GM23338 (cell line): ENCODE results near the gene CTAGE9. TPM values are rescaled to one million over a fixed set of nuclear protein-coding genes. Genes with fewer than 3 reads are reported as not detected.

Experiments
- ATAC-seq: fragments of 200-7000 bp; cut with Tn5 transposase; 3 replicates; pipeline ENCODE4 v1.9.1; 2020
- DNase-seq: peaks from one replicate; pipeline ENCODE4 v3.0.0-alpha.2; 2015; ENCODE audit warnings: low spot score
- H2AFZ ChIP-seq: fragments of 200-600 bp; sonication (generic); 2 replicates; pipeline ENCODE4 v1.8.0; 2016; ENCODE audit warnings: antibody characterized with exemption, mild to moderate bottlenecking, moderate library complexity
- H3F3A ChIP-seq: fragments of 200-600 bp; sonication (generic); replicated peaks from 2 replicates; pipeline ENCODE4 v1.8.0; 2017; ENCODE audit warnings: antibody characterized with exemption, mixed run types, low read depth
- H3K27ac ChIP-seq: fragments of 200-600 bp; sonication (generic); 2 replicates; pipeline ENCODE4 v1.6.1; 2016; ENCODE audit warnings: low read depth
- H3K27me3 ChIP-seq: fragments of 200-600 bp; sonication (generic); 2 replicates; pipeline ENCODE4 v1.8.0; 2016; ENCODE audit warnings: mild to moderate bottlenecking, mixed run types, moderate library complexity; ENCODE audit not compliant: insufficient read depth
- H3K36me3 ChIP-seq: fragments of 200-600 bp; sonication (generic); 2 replicates; pipeline ENCODE4 v1.8.0; 2016; ENCODE audit warnings: mild to moderate bottlenecking; ENCODE audit not compliant: insufficient read depth
- H3K4me1 ChIP-seq: fragments of 200-600 bp; sonication (generic); 2 replicates; pipeline ENCODE4 v1.8.0; 2016; ENCODE audit warnings: mild to moderate bottlenecking, moderate library complexity; ENCODE audit not compliant: insufficient read depth
- H3K4me2 ChIP-seq: fragments of 200-600 bp; sonication (generic); 2 replicates; pipeline ENCODE4 v1.7.1; 2017; ENCODE audit warnings: mixed run types
- H3K4me3 ChIP-seq: fragments of 200-600 bp; sonication (generic); 2 replicates; pipeline ENCODE4 v1.6.1; 2016; ENCODE audit warnings: mixed run types
- H3K79me2 ChIP-seq: fragments of 200-600 bp; sonication (generic); replicated peaks from 2 replicates; pipeline ENCODE4 v1.8.0; 2017; ENCODE audit warnings: mild to moderate bottlenecking; ENCODE audit not compliant: insufficient read depth
- H3K9me2 ChIP-seq: fragments of 200-600 bp; sonication (generic); 2 replicates; pipeline ENCODE4 v1.8.0; 2017; ENCODE audit not compliant: insufficient read depth
- H4K20me1 ChIP-seq: fragments of 200-600 bp; sonication (generic); replicated peaks from 2 replicates; pipeline ENCODE4 v1.8.0; 2017; ENCODE audit warnings: mild to moderate bottlenecking; ENCODE audit not compliant: insufficient read depth
- H3K27ac Mint-ChIP-seq: 2 replicates; pipeline ENCODE4 v1.8.0; 2020; ENCODE audit warnings: inconsistent platforms, mild to moderate bottlenecking, moderate library complexity, mixed read lengths
- H3K27me3 Mint-ChIP-seq: 3 replicates; pipeline ENCODE4 v1.8.0; 2022; ENCODE audit warnings: low read depth, mild to moderate bottlenecking, moderate library complexity, mixed read lengths, inconsistent platforms; ENCODE audit not compliant: insufficient read depth, poor library complexity
- H3K36me3 Mint-ChIP-seq: 3 replicates; pipeline ENCODE4 v1.8.0; 2021; ENCODE audit warnings: low read depth, mild to moderate bottlenecking, inconsistent platforms, moderate library complexity, mixed read lengths
- H3K4me1 Mint-ChIP-seq: 3 replicates; pipeline ENCODE4 v1.8.0; 2020; ENCODE audit warnings: mild to moderate bottlenecking, inconsistent platforms, mixed read lengths
- H3K4me3 Mint-ChIP-seq: 3 replicates; pipeline ENCODE4 v1.8.0; 2021; ENCODE audit warnings: moderate library complexity, mild to moderate bottlenecking, inconsistent platforms, mixed read lengths
- H3K9me3 Mint-ChIP-seq: 3 replicates; pipeline ENCODE4 v1.8.0; 2020; ENCODE audit warnings: moderate library complexity, mild to moderate bottlenecking, inconsistent platforms, mixed read lengths
- EZH2 ChIP-seq: fragments of 200-600 bp; sonication (generic); IDR thresholded peaks from one replicate; pipeline ENCODE4 v1.8.0; 2017; ENCODE audit warnings: antibody characterized with exemption, mild to moderate bottlenecking, low read depth; ENCODE audit not compliant: unreplicated experiment
- JUNB ChIP-seq: IDR thresholded peaks from one replicate; pipeline ENCODE4 v1.6.1; 2016; ENCODE audit warnings: antibody characterized with exemption; ENCODE audit not compliant: unreplicated experiment
- NANOG ChIP-seq: IDR thresholded peaks from 2 replicates; pipeline ENCODE4 v1.6.1; 2016; ENCODE audit warnings: antibody characterized with exemption, borderline replicate concordance
- POLR2AphosphoS5 ChIP-seq: IDR thresholded peaks from 2 replicates; pipeline ENCODE4 v1.6.1; 2016; ENCODE audit warnings: antibody characterized with exemption, low read depth
- STAT1 ChIP-seq: IDR thresholded peaks from one replicate; pipeline ENCODE4 v1.6.1; 2016; ENCODE audit warnings: antibody characterized with exemption; ENCODE audit not compliant: unreplicated experiment
- ZNF331 ChIP-seq: fragments of 250-450 bp; sonication (Bioruptor Pico); IDR thresholded peaks from 2 replicates; pipeline ENCODE4 v1.5.0; 2020; ENCODE audit warnings: low read depth, mild to moderate bottlenecking, moderate library complexity
- polyA plus RNA-seq: library from polyadenylated mRNA; unstranded; fragments of >200 nt; fragmentation: Nextera tagmentation; extraction: Ambion mirVana; gene quantifications from 2 replicates; pipeline ENCODE4 v1.2.1, GENCODE V29; 2016
- total RNA-seq: library from RNA; depleted of rRNA; stranded (reverse); fragments of >200 nt; shearing (Covaris generic); gene quantifications from 2 replicates; pipeline ENCODE4 v1.2.3, GENCODE V29; 2014
- TF ChIP-seq, protein P1 (sequence below): IDR thresholded peaks from 2 replicates; pipeline ENCODE4 v1.6.1; 2016; ENCODE audit warnings: antibody characterized with exemption
- TF ChIP-seq, protein P2 (sequence below): IDR thresholded peaks from one replicate; pipeline ENCODE4 v1.6.1; 2018; ENCODE audit warnings: antibody characterized with exemption; ENCODE audit not compliant: unreplicated experiment
- TF ChIP-seq, protein P3 (sequence below): fragments of 250-450 bp; sonication (Bioruptor Pico); IDR thresholded peaks from 2 replicates; pipeline ENCODE4 v1.5.0; 2020; ENCODE audit warnings: mild to moderate bottlenecking, moderate library complexity

CTAGE9 gene
- total and polyA plus RNA-seq, 2 experiments from 2014 or later = 0.10 to 0.13 TPM

DNA sequence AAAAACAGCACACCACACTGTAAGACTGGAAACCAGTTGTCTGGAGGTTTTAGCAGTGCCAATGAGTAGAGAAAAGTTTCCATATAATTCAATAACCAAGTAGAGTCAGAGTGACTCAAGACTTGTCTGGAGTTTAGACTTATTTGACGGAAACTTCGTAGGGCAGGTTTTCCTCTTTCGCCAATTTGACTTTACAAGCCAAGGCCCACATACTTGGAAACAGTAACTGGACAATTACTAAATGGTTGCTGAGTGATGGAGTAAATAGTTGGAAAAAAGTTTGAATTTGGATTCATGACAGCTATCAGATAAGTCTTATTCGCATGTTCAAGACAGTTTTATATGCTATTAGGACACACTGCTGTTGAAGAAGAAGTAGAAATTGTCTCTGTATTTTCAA lies 48.1 kb upstream of the CTAGE9 start (continued):
- TF ChIP-seq NANOG = no peak
- TF ChIP-seq EZH2 = no peak
- TF ChIP-seq ZNF331 (CRISPR knock-in tag) = no peak

DNA sequence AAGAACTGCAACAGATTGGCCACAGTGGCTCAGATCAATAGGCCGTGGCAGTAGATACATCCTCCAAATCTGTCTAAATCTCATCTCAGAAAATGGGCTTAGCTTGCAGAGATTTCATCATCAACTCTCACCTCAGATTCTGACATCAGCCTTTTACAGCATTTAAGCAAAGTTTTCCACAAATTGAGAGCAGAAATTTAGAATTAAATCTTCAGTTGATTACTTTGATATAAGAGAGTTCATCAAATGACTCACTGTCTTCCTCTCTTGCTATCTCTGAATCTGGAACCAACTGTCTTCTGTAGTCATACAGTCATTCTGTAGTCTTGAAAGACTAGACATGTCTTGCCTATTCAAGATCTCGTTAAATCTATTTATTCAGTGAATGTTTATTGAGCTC lies 45.2 kb upstream of the CTAGE9 start:
- no peaks in the 10 kb centered on the region for H3K9me2 ChIP-seq
- no peak for DNase-seq
- Mint-ChIP-seq H3K4me1 (no peaks in the 10 kb centered on the region), H3K36me3 (no peaks in the 10 kb centered on the region), H3K4me3 (no peak overlapping the region), H3K27me3 (peaks cover 2% of the 10 kb centered on the region), H3K27ac (no peak overlapping the region), H3K9me3 (no peaks in the 10 kb centered on the region; the same call in 2 of the 3 replicates)
- H3F3A ChIP-seq = no peaks in the 10 kb centered on the region
- H3K4me1 ChIP-seq = no peaks in the 10 kb centered on the region
- H3K36me3 ChIP-seq = no peaks in the 10 kb centered on the region
- no peaks in the 10 kb centered on the region for H4K20me1 ChIP-seq
- no peaks in the 10 kb centered on the region for H3K79me2 ChIP-seq
- no peak overlapping the region for H3K4me2 ChIP-seq
- no peak overlapping the region for H2AFZ ChIP-seq
- no peak overlapping the region for H3K4me3 ChIP-seq
- ATAC-seq = no peak
- H3K27ac ChIP-seq = no peak overlapping the region
- no peak for TF ChIP-seq STAT1
- TF ChIP-seq JUNB = no peak
- TF ChIP-seq, protein P1, sequence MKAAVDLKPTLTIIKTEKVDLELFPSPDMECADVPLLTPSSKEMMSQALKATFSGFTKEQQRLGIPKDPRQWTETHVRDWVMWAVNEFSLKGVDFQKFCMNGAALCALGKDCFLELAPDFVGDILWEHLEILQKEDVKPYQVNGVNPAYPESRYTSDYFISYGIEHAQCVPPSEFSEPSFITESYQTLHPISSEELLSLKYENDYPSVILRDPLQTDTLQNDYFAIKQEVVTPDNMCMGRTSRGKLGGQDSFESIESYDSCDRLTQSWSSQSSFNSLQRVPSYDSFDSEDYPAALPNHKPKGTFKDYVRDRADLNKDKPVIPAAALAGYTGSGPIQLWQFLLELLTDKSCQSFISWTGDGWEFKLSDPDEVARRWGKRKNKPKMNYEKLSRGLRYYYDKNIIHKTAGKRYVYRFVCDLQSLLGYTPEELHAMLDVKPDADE = no peak
- TF ChIP-seq, protein P2, sequence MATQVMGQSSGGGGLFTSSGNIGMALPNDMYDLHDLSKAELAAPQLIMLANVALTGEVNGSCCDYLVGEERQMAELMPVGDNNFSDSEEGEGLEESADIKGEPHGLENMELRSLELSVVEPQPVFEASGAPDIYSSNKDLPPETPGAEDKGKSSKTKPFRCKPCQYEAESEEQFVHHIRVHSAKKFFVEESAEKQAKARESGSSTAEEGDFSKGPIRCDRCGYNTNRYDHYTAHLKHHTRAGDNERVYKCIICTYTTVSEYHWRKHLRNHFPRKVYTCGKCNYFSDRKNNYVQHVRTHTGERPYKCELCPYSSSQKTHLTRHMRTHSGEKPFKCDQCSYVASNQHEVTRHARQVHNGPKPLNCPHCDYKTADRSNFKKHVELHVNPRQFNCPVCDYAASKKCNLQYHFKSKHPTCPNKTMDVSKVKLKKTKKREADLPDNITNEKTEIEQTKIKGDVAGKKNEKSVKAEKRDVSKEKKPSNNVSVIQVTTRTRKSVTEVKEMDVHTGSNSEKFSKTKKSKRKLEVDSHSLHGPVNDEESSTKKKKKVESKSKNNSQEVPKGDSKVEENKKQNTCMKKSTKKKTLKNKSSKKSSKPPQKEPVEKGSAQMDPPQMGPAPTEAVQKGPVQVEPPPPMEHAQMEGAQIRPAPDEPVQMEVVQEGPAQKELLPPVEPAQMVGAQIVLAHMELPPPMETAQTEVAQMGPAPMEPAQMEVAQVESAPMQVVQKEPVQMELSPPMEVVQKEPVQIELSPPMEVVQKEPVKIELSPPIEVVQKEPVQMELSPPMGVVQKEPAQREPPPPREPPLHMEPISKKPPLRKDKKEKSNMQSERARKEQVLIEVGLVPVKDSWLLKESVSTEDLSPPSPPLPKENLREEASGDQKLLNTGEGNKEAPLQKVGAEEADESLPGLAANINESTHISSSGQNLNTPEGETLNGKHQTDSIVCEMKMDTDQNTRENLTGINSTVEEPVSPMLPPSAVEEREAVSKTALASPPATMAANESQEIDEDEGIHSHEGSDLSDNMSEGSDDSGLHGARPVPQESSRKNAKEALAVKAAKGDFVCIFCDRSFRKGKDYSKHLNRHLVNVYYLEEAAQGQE = no peak
- TF ChIP-seq POLR2AphosphoS5 = no peak
- TF ChIP-seq, protein P3, sequence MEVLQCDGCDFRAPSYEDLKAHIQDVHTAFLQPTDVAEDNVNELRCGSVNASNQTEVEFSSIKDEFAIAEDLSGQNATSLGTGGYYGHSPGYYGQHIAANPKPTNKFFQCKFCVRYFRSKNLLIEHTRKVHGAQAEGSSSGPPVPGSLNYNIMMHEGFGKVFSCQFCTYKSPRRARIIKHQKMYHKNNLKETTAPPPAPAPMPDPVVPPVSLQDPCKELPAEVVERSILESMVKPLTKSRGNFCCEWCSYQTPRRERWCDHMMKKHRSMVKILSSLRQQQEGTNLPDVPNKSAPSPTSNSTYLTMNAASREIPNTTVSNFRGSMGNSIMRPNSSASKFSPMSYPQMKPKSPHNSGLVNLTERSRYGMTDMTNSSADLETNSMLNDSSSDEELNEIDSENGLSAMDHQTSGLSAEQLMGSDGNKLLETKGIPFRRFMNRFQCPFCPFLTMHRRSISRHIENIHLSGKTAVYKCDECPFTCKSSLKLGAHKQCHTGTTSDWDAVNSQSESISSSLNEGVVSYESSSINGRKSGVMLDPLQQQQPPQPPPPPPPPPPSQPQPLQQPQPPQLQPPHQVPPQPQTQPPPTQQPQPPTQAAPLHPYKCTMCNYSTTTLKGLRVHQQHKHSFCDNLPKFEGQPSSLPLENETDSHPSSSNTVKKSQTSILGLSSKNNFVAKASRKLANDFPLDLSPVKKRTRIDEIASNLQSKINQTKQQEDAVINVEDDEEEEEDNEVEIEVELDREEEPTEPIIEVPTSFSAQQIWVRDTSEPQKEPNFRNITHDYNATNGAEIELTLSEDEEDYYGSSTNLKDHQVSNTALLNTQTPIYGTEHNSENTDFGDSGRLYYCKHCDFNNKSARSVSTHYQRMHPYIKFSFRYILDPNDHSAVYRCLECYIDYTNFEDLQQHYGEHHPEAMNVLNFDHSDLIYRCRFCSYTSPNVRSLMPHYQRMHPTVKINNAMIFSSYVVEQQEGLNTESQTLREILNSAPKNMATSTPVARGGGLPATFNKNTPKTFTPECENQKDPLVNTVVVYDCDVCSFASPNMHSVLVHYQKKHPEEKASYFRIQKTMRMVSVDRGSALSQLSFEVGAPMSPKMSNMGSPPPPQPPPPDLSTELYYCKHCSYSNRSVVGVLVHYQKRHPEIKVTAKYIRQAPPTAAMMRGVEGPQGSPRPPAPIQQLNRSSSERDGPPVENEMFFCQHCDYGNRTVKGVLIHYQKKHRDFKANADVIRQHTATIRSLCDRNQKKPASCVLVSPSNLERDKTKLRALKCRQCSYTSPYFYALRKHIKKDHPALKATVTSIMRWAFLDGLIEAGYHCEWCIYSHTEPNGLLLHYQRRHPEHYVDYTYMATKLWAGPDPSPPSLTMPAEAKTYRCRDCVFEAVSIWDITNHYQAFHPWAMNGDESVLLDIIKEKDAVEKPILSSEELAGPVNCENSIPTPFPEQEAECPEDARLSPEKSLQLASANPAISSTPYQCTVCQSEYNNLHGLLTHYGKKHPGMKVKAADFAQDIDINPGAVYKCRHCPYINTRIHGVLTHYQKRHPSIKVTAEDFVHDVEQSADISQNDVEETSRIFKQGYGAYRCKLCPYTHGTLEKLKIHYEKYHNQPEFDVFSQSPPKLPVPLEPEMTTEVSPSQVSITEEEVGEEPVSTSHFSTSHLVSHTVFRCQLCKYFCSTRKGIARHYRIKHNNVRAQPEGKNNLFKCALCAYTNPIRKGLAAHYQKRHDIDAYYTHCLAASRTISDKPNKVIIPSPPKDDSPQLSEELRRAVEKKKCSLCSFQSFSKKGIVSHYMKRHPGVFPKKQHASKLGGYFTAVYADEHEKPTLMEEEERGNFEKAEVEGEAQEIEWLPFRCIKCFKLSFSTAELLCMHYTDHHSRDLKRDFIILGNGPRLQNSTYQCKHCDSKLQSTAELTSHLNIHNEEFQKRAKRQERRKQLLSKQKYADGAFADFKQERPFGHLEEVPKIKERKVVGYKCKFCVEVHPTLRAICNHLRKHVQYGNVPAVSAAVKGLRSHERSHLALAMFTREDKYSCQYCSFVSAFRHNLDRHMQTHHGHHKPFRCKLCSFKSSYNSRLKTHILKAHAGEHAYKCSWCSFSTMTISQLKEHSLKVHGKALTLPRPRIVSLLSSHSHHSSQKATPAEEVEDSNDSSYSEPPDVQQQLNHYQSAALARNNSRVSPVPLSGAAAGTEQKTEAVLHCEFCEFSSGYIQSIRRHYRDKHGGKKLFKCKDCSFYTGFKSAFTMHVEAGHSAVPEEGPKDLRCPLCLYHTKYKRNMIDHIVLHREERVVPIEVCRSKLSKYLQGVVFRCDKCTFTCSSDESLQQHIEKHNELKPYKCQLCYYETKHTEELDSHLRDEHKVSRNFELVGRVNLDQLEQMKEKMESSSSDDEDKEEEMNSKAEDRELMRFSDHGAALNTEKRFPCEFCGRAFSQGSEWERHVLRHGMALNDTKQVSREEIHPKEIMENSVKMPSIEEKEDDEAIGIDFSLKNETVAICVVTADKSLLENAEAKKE (CRISPR knock-in tag) = no peak
- H3K27me3 ChIP-seq = no peaks in the 10 kb centered on the region
